SK-N-SH (cell line): ENCODE measurements around the gene CASK.

Experiments used
- CHD2 ChIP-seq: fragments of 150-350 bp; IDR thresholded peaks from 2 replicates; pipeline ENCODE4 v1.6.1; 2018; ENCODE audit warnings: low read length; ENCODE audit not compliant: partially characterized antibody
- CTCF ChIP-seq: fragments of 200-600 bp; sonication (generic); IDR thresholded peaks from 2 replicates; pipeline ENCODE4 v1.6.1; 2017; ENCODE audit warnings: antibody characterized with exemption, mild to moderate bottlenecking, moderate library complexity
- EP300 ChIP-seq, 2 experiments: IDR thresholded peaks; 2 replicates each; pipeline versions ENCODE4 v1.4.0 to v1.6.1; 2012; ENCODE audit warnings: borderline replicate concordance in 1 of 2, low read depth in 1 of 2, low read length in 1 of 2
- EZH2phosphoT487 ChIP-seq: fragments of 200-600 bp; sonication (generic); IDR thresholded peaks from 2 replicates; pipeline ENCODE4 v1.6.1; 2017; ENCODE audit warnings: low read depth, mixed run types, mild to moderate bottlenecking, antibody characterized with exemption, moderate library complexity, borderline replicate concordance
- MAX ChIP-seq: IDR thresholded peaks from 2 replicates; pipeline ENCODE4 v1.4.0; 2012; ENCODE audit warnings: low read depth
- NFIC ChIP-seq: IDR thresholded peaks from 2 replicates; pipeline ENCODE4 v1.4.0; 2012; ENCODE audit warnings: borderline replicate concordance
- POLR2AphosphoS5 ChIP-seq: IDR thresholded peaks from 2 replicates; pipeline ENCODE4 v1.6.1; 2012; ENCODE audit warnings: low read depth, low read length
- RAD21 ChIP-seq: IDR thresholded peaks from 2 replicates; pipeline ENCODE4 v1.6.1; 2012; ENCODE audit warnings: mild to moderate bottlenecking, low read length
- RCOR1 ChIP-seq: fragments of 150-350 bp; IDR thresholded peaks from 2 replicates; pipeline ENCODE4 v1.6.1; 2017; ENCODE audit warnings: antibody characterized with exemption, low read length
- SIN3A ChIP-seq: IDR thresholded peaks from 2 replicates; pipeline ENCODE4 v1.6.1; 2012; ENCODE audit warnings: low read depth, mild to moderate bottlenecking, low read length, moderate library complexity, borderline replicate concordance
- TAF1 ChIP-seq: IDR thresholded peaks from 2 replicates; pipeline ENCODE4 v1.6.1; 2012; ENCODE audit warnings: low read depth, mild to moderate bottlenecking, low read length, moderate library complexity, borderline replicate concordance
- TEAD4 ChIP-seq: IDR thresholded peaks from 2 replicates; pipeline ENCODE4 v1.4.0; 2012; ENCODE audit warnings: mild to moderate bottlenecking, borderline replicate concordance; ENCODE audit not compliant: insufficient read depth

GRCh38 chrX:41475191-41475590 lies 448.2 kb downstream of the CASK start:
- TF ChIP-seq CTCF (no peak), EP300 (IDR thresholded peaks at IDR 0.05; ENCODE audit: borderline replicate concordance in 1 of 2, low read depth in 1 of 2, low read length in 1 of 2) (no peak), MAX (no peak), POLR2AphosphoS5 (no peak), NFIC (no peak), RAD21 (no peak), SIN3A (no peak), TAF1 (no peak), EZH2phosphoT487 (no peak), RCOR1 (no peak), CHD2 (no peak), TEAD4 (no peak)
